OCI-LY7 (cell line): ENCODE results near the gene TPD52L2.

Experiments used
- CTCF ChIP-seq: fragments of 200-600 bp; sonication (generic); conservative IDR thresholded peaks from 2 replicates; pipeline ENCODE4 v1.5.1; 2014; ENCODE audit warnings: mild to moderate bottlenecking, antibody characterized with exemption, low read length, moderate library complexity, mixed read lengths
- EZH2phosphoT487 ChIP-seq: fragments of 200-600 bp; sonication (generic); IDR thresholded peaks from 2 replicates; pipeline ENCODE4 v1.6.1; 2018; ENCODE audit warnings: low read depth, borderline replicate concordance, mild to moderate bottlenecking, mixed run types, antibody characterized with exemption, low read length, moderate library complexity, mixed read lengths

- TF ChIP-seq CTCF (no peak), EZH2phosphoT487 (no peak)
Measured at GRCh38 chr20:63825331-63826118, 39.5 kb upstream of the TPD52L2 start.
